Upper lobe of right lung (tissue), 1 donor: ENCODE results near the gene CSH2. TPM values are rescaled to one million over a fixed set of nuclear protein-coding genes. Genes with fewer than 3 reads are reported as not detected.
"Not testable (repeated sequence)": the region's sequence is repeated elsewhere in the genome, so short reads cannot be mapped to it uniquely, and the experiment has no call there.

ENCODE experiments used
- ATAC-seq: fragments of 200-7000 bp; cut with Tn5 transposase; one replicate; pipeline ENCODE4 v1.9.1; 2020; ENCODE audit warnings: mild to moderate bottlenecking, moderate library complexity
- DNase-seq: peaks from one replicate; pipeline ENCODE4 v3.0.0-alpha.2; 2020
- H3K27ac ChIP-seq: fragments of 200-600 bp; one replicate; pipeline ENCODE4 v1.8.0; 2022
- H3K27me3 ChIP-seq: fragments of 200-600 bp; one replicate; pipeline ENCODE4 v1.8.0; 2022; ENCODE audit warnings: mild to moderate bottlenecking
- H3K36me3 ChIP-seq: fragments of 200-600 bp; one replicate; pipeline ENCODE4 v1.8.0; 2022
- H3K4me1 ChIP-seq: fragments of 200-600 bp; one replicate; pipeline ENCODE4 v1.8.0; 2022
- H3K4me3 ChIP-seq: fragments of 200-600 bp; one replicate; pipeline ENCODE4 v1.8.0; 2022; ENCODE audit warnings: mild to moderate bottlenecking
- H3K9me3 ChIP-seq: fragments of 200-600 bp; one replicate; pipeline ENCODE4 v1.8.0; 2022
- intact Hi-C: fragments of 100-400 bp; cut with DNase I; formaldehyde crosslinking; loops from one replicate; pipeline ENCODE4 v1.11.0; 2022
- total RNA-seq: library from RNA; stranded (reverse); fragmentation: NEBNext Ultra II Directional; extraction: Animal tissue kit (Norgen Biotek cat#: 25700); gene quantifications from one replicate; pipeline ENCODE4 v1.2.1, GENCODE V29; 2021
- TF ChIP-seq, protein P1 (sequence below): fragments of 200-600 bp; IDR thresholded peaks from one replicate; pipeline ENCODE4 v1.8.0; 2022; ENCODE audit warnings: antibody characterized with exemption
- donor health status: DM: no; HTN: yes; CAD: no; lungs with severe emphysema.

Gene CSH2
- total RNA-seq, 1 donor from 2014 or later = not detected

DNA sequence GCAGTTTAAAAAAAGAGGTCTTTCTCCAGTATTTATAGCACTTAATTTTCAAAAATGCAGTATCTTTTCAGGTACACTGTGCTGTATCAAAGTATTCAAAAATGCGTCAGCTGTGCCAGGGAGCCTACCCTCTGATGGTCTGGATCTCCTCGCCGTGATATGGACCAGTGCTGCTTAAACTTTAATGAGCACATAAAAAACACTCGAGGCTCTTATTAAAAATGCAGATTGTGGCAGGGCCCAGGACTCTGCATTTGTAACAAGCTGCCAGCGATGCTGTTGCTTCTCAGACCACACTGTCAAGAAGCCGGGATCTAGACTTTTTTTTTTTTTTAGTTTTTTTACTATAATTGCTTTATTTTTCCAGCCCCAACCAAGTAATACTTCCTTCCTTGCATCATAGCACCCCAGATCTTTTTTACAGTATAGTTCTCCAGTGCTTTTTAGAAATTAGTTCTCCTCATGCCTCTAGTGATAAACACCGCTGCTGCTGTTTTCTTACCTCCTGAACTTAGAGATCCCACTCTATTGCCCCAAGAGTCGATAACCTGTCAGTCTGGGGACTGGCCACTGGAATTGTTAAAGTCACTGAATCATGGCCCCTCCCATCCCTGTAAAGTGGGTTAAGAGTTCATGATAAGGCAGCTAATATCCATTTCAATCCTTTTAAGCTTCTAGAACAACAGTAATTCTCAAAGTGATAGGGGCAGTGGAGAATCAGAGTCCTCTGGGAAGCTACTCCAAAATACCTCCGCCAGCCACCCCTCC lies 29.4 kb downstream of the CSH2 start:
- no peaks in the 10 kb centered on the region for H3K27me3 ChIP-seq
- TF ChIP-seq, protein P1, sequence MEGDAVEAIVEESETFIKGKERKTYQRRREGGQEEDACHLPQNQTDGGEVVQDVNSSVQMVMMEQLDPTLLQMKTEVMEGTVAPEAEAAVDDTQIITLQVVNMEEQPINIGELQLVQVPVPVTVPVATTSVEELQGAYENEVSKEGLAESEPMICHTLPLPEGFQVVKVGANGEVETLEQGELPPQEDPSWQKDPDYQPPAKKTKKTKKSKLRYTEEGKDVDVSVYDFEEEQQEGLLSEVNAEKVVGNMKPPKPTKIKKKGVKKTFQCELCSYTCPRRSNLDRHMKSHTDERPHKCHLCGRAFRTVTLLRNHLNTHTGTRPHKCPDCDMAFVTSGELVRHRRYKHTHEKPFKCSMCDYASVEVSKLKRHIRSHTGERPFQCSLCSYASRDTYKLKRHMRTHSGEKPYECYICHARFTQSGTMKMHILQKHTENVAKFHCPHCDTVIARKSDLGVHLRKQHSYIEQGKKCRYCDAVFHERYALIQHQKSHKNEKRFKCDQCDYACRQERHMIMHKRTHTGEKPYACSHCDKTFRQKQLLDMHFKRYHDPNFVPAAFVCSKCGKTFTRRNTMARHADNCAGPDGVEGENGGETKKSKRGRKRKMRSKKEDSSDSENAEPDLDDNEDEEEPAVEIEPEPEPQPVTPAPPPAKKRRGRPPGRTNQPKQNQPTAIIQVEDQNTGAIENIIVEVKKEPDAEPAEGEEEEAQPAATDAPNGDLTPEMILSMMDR = no peak
- DNase-seq = no peak
- no peaks in the 10 kb centered on the region for H3K9me3 ChIP-seq
- H3K27ac ChIP-seq = peak overlapping the region; percentile 94
- H3K4me3 ChIP-seq = peak overlapping the region; percentile 88
- ATAC-seq = no peak
- no peaks in the 10 kb centered on the region for H3K36me3 ChIP-seq
- peaks cover 29% of the 10 kb centered on the region for H3K4me1 ChIP-seq
- intact Hi-C loops = no loop called here

DNA sequence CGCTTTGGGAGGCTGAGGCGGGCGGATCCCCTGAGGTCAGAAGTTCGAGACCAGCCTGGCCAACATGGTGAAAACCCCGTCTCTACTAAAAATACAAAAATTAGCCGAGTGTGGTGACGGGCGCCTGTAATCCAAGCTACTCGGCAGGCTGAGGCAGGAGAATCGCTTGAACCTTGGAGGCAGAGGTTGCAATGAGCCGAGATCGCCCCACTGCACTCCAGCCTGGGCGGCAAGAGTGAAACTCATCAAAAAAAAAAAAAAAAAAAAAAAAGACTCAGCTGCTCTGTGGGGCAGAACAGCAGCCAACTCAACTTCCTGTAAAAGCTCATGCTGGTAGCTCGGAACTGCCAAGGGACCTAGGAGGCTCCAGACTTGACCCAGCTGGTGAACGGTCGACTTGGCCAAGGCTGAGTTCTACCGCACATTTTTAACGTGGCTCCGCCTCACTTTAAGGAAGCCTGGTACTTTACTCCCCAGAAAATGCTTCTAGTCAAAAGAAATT lies 30.0 kb downstream of the CSH2 start:
- H3K27me3 ChIP-seq, DNase-seq, H3K9me3 ChIP-seq, ATAC-seq, H3K36me3 ChIP-seq, intact Hi-C loops: not testable (repeated sequence)
- peak overlapping the region; percentile 88 for H3K4me3 ChIP-seq
- peaks cover 33% of the 10 kb centered on the region for H3K4me1 ChIP-seq
- H3K27ac ChIP-seq = peak overlapping the region; percentile 94

DNA sequence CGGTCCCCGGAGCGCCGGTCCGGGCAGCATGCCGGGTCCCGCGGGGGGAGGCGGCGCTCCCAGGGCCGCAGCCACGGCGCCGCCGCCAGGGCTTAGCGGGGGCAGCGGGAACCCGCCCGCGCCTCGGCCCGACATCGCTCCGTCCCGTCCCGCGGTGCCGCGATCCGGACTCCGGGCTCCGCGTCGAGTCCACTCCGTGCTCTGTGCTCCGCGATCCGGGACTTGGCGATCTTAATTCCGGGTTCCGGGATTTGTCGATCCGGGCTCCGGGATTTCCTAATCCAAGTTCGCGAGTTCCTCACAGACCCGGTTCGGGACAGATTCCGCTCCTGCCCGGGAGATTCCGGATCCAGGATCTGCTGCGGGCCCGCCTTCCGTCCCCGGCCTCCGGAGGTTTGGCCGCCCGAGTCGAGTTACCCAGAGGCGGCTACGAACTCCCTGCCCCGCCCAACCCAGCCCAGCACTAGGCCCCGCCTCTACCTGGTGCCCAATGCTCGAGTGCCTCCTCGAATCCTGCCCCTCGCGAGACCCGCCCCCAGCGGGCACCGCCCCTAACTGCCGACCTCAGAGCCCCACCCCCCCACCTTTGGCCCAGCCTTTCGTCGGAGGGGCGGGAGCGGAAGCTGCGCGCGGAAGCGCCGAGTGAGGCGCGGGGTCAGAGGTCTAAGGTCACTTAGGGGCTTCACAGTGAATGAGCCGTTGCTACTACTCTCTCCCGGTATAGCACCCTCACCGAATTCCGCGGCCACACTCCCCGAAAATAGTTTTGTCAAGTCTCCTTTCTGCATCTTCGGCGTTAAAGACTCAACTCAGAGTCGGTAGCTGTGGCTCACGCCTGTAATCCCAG lies 30.7 kb downstream of the CSH2 start, which contains the start of gene SMARCD2:
TSS of gene SMARCD2 (minus strand) at position 146 of the 847 bp plus-strand sequence. CDS start at position 135, 11 bp downstream.
- intact Hi-C loops = no loop called here
- ATAC-seq = peak; percentile 92
- peaks cover 39% of the 10 kb centered on the region for H3K4me1 ChIP-seq

DNA sequence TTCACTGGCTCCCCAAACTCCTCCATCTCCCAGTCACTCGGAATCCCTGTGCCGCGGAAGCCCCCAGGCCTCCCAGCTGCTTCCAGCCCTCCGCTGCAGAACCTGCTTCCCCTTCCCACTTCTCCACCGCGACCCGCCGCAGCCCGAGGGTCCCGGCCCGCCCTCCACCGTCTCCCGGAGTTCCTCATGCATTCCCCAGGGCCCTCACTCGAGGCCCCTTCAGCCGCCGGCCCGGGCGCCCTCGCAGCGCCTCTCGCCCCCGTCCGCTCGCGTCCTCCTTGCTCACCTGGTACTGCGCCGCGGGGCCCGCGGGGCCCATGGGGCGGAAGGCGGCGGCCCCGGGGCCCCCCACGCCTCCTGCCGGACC lies 31.3 kb downstream of the CSH2 start:
- ATAC-seq (no peak), DNase-seq (peak; percentile 81)
- intact Hi-C loops = no loop called here
- peaks cover 42% of the 10 kb centered on the region for H3K4me1 ChIP-seq
- no peaks in the 10 kb centered on the region for H3K27me3 ChIP-seq
- peak overlapping the region; percentile 94 for H3K27ac ChIP-seq
- peaks cover 4% of the 10 kb centered on the region for H3K36me3 ChIP-seq
- peak overlapping the region; percentile 88 for H3K4me3 ChIP-seq
- H3K9me3 ChIP-seq = no peaks in the 10 kb centered on the region
- TF ChIP-seq, protein P1 = no peak

More for the DNA sequence above, 30.7 kb downstream of the CSH2 start, which contains the start of gene SMARCD2:
- peak; percentile 100 for DNase-seq
- Histone ChIP-seq H3K4me3 (peak within 1 kb of the TSS; percentile 88), H3K9me3 (no peaks in the 10 kb centered on the region), H3K27ac (peak within 1 kb of the TSS; percentile 94), H3K27me3 (no peaks in the 10 kb centered on the region), H3K36me3 (no peaks in the 10 kb centered on the region)
- TF ChIP-seq, protein P1 = no peak

DNA sequence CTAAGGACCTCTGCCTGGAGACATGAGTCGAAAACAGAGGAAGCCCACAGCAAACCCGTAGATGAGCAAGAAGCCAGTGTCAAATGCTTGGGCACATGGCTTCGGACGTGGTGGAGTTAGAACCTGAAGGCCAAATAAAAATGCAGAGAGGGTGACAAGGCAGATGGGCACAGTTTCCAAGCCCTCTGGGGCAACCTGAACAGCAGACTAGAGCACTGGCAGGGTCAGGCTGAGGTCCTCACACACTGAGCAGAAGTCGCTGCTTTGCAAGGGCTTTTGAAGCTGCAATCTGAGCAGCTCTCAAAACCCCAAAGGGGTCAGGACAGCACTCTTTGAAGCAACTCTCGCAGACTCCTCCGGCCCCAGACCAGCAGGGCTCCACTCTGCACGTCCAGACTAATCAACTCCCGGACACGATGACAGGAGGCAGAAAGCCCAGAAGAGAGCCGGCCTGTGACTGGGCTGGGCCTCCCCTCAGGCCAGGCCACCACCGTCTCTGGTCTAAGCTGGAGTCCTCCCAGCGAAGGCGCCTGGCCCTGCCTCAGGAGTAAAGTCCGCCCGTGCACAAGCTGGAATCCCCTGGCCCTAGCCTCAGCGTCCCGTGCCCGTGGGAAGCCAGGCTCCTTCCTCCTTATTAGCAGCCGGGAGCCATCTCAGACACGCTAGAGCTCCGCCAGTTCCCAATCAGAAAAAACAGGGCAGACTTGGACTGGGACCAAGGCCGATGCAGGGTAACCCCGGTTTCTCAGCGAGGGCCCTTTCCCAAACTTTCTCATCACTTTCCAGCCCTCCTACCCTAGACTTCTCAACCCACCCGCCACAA lies 31.9 kb downstream of the CSH2 start:
- DNase-seq = peak; percentile 80
- peak; percentile 0 for ATAC-seq
- intact Hi-C loops = no loop called here
- no peaks in the 10 kb centered on the region for H3K27me3 ChIP-seq
- peak overlapping the region; percentile 88 for H3K4me3 ChIP-seq
- no peaks in the 10 kb centered on the region for H3K9me3 ChIP-seq
- peak overlapping the region; percentile 94 for H3K27ac ChIP-seq
- H3K36me3 ChIP-seq = peaks cover 10% of the 10 kb centered on the region
- peaks cover 42% of the 10 kb centered on the region for H3K4me1 ChIP-seq
- TF ChIP-seq, protein P1 = no peak
